Ishikawa (cell line): ENCODE results near the gene GDF2.

Experiments used
- CEBPB ChIP-seq: IDR thresholded peaks from 2 replicates; pipeline ENCODE4 v1.6.1; 2012
- CREB1 ChIP-seq: IDR thresholded peaks from 2 replicates; pipeline ENCODE4 v1.6.1; 2012; ENCODE audit warnings: low read depth
- EGR1 ChIP-seq: IDR thresholded peaks from 2 replicates; pipeline ENCODE4 v1.6.1; 2012
- EP300 ChIP-seq: IDR thresholded peaks from 2 replicates; pipeline ENCODE4 v1.6.1; 2012; ENCODE audit warnings: borderline replicate concordance
- FOXM1 ChIP-seq: IDR thresholded peaks from 2 replicates; pipeline ENCODE4 v1.6.1; 2012; ENCODE audit warnings: low read depth, borderline replicate concordance
- MAX ChIP-seq: IDR thresholded peaks from 2 replicates; pipeline ENCODE4 v1.6.1; 2012
- NFIC ChIP-seq: IDR thresholded peaks from 2 replicates; pipeline ENCODE4 v1.6.1; 2012
- RAD21 ChIP-seq: IDR thresholded peaks from 2 replicates; pipeline ENCODE4 v1.6.1; 2012; ENCODE audit warnings: low read depth
- REST ChIP-seq: IDR thresholded peaks from 2 replicates; pipeline ENCODE4 v1.6.1; 2012; ENCODE audit warnings: low read depth, mild to moderate bottlenecking
- TAF1 ChIP-seq: IDR thresholded peaks from 2 replicates; pipeline ENCODE4 v1.6.1; 2012; ENCODE audit warnings: low read depth, mild to moderate bottlenecking
- TCF12 ChIP-seq: IDR thresholded peaks from 2 replicates; pipeline ENCODE4 v1.6.1; 2012; ENCODE audit warnings: low read depth
- TEAD4 ChIP-seq: IDR thresholded peaks from 2 replicates; pipeline ENCODE4 v1.6.1; 2012
- USF1 ChIP-seq: IDR thresholded peaks from 2 replicates; pipeline ENCODE4 v1.6.1; 2012
- YY1 ChIP-seq: IDR thresholded peaks from 2 replicates; pipeline ENCODE4 v1.6.1; 2012; ENCODE audit warnings: low read depth
- ZBTB7A ChIP-seq: IDR thresholded peaks from 2 replicates; pipeline ENCODE4 v1.6.1; 2012; ENCODE audit warnings: low read depth

Gene GDF2

GRCh38 chr10:47364366-47364765 is 42.1 kb downstream of the GDF2 start:
- TF ChIP-seq TEAD4 (no peak), TCF12 (0 out of 2 replicates have a peak, but pooled peaks have one; percentile 30), CREB1 (no peak), CEBPB (no peak), MAX (peak; percentile 5; the same call in 1 of the 2 replicates), YY1 (no peak), NFIC (no peak)

- no peak for TF ChIP-seq TCF12
- TF ChIP-seq YY1, result no peak
- no peak for TF ChIP-seq ZBTB7A
- no peak for TF ChIP-seq RAD21
- no peak for TF ChIP-seq FOXM1
- no peak for TF ChIP-seq REST
- TF ChIP-seq NFIC, result no peak
- TF ChIP-seq EP300, result no peak
Measured at GRCh38 chr10:47364911-47365310, 42.7 kb downstream of the GDF2 start.

- TF ChIP-seq TEAD4, result no peak
- TF ChIP-seq EP300, result no peak
- TF ChIP-seq MAX, result no peak
- no peak for TF ChIP-seq RAD21
- TF ChIP-seq EGR1, result no peak
- TF ChIP-seq TAF1, result no peak
- no peak for TF ChIP-seq CREB1
- no peak for TF ChIP-seq CEBPB
Measured at GRCh38 chr10:47365431-47366180, 43.4 kb downstream of the GDF2 start.

- TF ChIP-seq MAX (no peak), REST (no peak), USF1 (no peak), CEBPB (no peak), TEAD4 (no peak), TCF12 (no peak), NFIC (no peak), FOXM1 (no peak)
Measured at GRCh38 chr10:47366181-47366631, 44.0 kb downstream of the GDF2 start.

GRCh38 chr10:47366731-47367460 is 44.6 kb downstream of the GDF2 start:
- no peak for TF ChIP-seq YY1
- TF ChIP-seq EGR1, result no peak
- TF ChIP-seq TEAD4, result no peak
- no peak for TF ChIP-seq CEBPB
- TF ChIP-seq REST, result no peak
- TF ChIP-seq RAD21, result no peak
- no peak for TF ChIP-seq USF1
- TF ChIP-seq TAF1, result no peak
- TF ChIP-seq TCF12, result no peak
